ENCODE measurements around the gene IRAK1.
A peak's percentile ranks its signal among the peaks of the same experiment; 100 is the strongest.
"Not testable (repeated sequence)": the region's sequence is repeated elsewhere in the genome, so short reads cannot be mapped to it uniquely, and the experiment has no call there.

The IRAK1 gene

DNA sequence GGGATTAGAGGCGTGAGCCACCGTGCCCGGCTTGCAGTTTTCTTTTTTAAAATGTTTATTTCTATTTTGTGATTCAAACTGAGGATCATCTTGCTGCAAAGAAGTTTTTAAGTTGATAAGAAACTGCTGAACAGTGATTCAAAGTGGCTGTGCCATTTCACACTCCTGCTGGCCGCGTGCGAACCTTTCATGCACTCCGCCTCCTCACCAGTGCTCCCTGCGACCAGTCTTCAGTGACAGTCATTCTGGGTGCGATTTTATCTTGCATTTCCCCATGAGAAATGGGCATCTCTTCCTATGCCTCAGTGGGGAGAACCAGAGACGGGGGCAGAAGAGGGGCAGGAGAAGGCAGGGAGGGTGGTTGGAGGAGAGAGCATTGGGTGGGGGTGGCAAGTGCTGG lies 25.7 kb downstream of the IRAK1 start:
- no peak for DNase-seq

DNA sequence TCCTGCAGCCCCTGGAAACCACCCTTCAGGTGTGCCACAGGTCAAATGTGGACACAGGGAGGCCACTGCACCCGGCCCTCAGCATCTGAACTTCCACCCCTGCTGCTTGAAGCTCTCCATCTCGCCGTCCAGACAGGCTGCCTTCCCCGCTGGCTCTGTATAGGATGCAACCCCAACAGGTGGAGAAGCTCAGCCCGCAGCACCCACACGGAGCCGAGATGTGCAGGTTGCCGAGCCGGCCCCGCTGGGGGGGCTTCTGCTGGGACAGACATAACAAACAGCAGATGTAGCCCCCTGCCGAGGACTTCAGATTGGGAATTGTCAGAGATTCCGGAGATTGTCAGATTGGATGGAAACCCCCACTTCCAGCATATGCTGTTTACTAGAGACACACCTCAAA lies 26.6 kb downstream of the IRAK1 start:
- DNase-seq = no peak

DNA sequence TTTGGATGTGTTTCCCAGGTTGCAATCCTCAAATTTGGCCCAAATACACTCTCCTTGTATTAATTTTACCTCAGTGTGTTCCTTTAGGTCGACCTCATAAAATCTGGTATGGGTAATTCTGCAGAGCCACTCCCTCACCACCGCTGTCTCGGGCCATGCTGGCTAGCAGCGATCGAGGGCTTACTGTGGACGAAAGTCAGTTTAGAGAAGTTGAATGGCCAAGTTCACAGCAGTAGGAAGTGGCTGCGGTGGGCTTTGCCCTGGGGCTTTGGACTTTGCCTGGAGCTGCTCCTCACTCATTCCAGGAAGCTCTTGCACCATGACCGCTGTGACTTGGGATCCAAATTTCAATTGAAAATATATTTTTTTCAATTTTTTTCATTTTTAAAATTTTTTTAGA lies 27.5 kb downstream of the IRAK1 start:
- DNase-seq = no peak

DNA sequence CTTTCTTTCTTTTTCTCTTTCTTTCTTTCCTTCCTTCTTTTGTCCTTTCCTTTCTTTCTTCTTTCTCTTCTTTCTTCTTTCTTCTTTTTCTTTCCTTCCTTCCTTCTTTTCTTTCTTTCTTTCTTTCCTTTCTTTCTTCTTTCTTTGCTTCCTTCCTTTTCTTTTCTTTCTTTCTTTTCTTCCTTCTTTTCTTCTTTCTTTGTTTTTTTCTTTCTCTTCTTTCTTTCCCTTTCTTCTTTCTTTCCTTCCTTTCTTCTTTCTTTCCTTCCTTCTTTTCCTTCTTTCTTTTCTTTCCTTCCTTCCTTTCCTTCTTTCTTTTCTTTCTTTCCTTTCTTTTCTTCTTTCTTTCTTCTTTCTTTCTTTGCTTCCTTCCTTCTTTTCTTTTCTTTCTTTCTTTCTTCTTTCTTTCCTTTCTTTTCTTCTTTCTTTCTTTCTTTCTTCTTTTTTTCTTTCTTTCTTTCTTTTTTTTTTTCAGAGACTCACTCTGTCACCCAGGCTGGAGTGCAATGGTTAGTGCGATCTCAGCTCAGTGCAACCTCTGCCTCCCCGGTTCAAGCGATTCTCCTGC lies 28.6 kb downstream of the IRAK1 start:
- DNase-seq = no peak

DNA sequence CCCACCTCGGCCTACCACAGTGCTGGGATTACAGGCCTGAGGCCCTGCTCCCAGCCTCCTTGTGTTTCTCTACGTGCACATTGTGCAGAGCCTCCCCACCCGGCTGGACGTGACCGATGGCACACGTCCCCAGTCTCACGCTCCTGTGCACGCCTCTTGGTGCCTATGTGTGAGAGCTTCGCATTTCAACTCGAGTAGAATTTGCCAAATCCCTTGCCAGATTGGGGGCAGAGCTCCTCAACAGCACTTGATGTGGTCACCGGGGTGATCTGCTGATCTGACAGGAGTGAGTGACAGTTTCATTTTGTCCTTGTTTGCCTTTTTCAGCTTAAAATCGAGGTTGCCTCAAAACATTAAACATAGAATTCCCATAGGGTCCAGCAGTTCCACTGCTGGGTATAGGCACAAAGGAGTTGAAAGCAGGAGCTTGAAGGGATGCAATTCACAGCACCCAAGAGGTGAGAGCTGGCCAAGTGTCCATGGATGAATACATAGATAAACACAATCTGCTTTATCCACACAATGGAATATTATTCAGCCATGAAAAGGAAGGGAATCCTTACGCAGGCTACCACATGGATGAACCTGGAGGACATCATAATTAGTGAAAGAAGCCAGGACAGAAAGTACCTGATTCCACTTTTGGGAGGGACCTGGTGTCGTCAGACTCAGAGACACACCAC lies 29.6 kb downstream of the IRAK1 start:
- DNase-seq = no peak

DNA sequence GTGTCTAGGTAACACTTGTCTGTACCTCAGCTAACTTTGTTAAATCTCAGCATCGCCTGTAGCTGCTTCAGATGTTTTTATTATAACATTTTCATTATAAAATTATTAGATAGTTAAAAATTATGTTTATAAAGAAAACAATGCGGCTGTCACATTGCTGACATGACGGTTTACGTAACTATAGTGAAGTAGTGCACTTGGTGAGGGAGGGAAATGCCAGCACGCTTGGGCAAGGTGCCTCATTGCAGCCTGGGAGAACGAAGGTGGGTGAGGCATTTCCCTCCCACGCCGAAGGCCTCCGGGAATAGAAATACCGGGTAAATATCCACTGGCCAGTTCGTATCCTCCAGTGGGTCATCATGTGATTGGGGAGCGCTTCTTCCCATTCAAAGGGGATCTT lies 31.2 kb downstream of the IRAK1 start:
- no peak for DNase-seq

DNA sequence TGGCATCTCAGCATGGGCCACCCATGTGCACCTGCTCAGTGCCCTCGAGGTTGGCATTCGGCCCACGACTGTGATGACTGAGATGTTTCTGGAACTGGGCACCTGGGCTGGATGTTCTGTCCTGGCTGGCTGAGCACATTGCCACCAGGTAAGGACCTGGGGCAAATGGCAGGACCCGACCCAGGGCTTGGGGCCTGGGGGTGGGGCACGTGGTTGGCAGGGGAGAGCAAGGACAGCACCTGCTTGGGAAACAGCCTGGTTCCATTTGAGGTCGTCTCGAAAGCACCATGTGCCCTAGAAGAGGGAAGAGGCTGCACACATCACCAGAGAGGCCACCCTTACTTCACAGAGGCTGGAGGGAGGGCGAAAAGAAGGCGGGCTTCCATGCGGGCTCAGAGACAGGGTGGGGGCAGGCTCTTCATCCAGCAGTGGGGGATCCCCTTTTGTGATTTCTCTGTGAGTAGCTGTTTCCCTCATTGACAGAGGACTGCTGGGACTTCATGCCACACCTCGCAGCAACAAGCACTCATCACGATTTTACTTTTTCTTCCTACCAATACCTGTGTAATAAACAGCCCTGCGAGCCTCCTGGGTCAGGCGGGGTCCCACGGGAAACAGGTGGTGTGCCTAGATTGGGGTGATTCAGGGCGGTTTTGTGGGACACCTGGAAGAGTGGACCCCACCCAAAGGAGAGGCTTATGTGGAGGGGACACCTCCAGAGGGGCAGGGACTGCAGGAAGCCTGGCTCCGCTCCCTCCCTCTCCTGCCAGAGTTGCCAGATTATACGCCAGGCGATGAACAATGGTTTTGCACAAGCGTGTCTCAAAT lies 35.1 kb downstream of the IRAK1 start:
- peak; percentile 50 for DNase-seq

DNA sequence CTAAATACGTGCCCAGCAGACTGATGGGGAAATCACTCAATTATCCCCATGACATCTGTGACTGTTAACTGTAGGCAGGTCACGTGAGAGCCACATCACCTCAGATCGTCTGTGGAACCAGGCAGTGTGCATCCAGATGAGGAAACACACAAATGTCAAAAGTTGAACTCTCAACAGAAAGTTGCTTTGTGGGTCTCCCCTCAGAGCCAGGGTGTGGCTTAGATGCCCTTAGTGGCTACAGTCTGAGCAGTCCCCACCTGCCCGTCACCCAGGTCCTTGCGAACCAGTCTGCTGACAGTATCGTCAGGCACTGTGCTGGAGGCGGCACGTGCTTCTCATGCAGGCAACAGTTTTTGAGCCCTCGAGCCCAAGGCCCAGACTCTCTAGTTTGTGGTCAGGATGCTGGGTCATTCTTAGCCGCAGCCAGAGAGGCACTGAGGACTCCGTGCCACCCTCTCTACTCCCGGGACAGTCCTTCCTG lies 36.3 kb downstream of the IRAK1 start:
- no peak for DNase-seq

DNA sequence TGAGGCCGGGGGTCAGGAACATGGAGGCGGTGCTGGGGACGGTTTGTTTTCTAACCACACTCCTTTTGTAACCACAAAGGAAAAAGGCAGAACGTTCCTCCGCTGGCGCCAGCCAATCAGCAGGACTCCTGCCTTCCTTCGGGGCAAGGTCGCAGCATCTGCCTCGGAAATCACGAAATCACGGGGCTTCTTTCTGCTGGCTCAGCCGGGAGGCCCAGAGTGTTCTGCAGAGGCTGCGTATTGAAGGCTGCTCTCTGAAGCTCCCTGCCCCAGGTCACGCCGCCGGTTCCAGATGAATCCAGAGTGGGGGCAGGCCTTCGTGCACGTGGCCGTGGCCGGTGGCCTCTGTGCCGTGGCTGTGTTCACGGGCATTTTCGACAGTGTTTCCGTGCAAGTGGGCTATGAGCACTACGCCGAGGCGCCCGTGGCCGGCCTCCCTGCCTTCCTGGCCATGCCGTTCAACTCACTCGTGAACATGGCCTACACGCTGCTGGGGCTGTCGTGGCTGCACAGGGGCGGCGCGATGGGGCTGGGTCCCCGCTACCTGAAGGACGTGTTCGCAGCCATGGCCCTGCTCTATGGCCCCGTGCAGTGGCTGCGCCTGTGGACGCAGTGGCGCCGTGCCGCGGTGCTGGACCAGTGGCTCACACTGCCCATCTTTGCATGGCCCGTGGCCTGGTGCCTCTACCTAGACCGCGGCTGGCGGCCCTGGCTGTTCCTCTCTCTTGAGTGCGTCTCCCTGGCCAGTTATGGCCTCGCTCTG lies 37.8 kb downstream of the IRAK1 start:
- peak; percentile 41 for DNase-seq

DNA sequence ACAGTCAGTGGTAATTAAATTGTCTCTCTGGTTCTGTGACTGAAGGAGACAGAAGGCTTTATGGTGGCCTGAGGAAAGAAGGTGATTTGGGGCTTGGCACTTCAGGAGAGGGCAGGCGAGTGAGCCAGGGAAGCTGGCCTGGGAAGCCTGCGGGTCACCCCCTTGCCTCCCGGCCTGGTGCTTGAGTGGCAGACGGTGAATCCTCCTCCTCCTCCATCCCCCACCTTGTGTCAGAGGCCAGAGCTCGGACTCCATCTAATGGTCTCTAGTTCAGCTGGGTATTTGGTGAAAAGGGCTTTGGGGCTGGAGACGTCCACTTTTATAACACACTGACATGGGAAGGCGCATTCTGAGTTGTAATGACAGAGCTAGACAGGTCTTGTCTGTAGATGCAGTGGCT lies 38.5 kb downstream of the IRAK1 start:
- no peak for DNase-seq

DNA sequence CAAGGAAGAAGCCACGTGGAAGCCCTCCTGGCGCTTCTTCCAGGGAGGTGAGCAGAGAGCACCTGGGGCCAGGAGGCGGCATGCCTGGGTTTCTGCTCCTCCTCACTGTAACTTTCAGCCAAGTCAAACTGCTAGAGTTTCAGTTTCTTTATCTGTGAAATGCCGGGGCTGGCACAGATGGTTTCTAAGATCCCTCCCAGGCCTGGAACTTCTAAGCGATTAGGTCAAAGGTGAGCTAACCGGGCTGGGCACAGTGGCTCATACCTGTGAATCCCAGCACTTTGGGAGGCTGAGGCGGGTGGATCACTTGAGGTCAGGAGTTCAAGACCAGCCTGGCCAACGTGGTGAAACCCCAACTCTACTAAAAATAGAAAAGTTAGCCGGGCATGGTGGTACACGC lies 39.3 kb downstream of the IRAK1 start:
- DNase-seq = not testable (repeated sequence)

DNA sequence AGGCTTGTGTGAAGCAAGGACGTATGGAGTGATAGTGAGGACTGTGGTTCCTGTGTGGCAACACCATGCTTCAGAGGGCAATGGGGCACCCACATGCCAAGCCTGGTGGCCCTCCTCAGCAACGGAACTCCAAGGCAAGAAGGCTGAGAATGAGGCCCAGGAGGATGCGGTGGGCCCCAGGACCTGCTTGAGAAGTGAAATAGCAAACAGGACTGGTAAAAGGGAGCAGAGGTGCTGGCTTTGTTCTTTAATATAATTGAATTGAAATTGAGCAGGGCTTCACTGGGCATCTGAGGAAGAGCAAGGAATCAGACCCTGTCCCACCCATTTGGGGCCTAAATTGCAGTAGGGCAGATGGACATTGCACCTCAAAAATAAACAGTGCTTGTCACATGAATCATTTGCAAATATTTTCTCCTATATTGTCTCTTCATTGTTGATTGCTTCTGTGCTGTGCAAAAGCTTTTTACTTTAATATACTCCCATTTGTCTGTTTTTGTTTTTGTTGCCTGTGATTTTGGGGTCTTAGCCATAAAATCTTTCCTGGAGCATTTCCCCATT lies 44.9 kb downstream of the IRAK1 start:
- DNase-seq = no peak

DNA sequence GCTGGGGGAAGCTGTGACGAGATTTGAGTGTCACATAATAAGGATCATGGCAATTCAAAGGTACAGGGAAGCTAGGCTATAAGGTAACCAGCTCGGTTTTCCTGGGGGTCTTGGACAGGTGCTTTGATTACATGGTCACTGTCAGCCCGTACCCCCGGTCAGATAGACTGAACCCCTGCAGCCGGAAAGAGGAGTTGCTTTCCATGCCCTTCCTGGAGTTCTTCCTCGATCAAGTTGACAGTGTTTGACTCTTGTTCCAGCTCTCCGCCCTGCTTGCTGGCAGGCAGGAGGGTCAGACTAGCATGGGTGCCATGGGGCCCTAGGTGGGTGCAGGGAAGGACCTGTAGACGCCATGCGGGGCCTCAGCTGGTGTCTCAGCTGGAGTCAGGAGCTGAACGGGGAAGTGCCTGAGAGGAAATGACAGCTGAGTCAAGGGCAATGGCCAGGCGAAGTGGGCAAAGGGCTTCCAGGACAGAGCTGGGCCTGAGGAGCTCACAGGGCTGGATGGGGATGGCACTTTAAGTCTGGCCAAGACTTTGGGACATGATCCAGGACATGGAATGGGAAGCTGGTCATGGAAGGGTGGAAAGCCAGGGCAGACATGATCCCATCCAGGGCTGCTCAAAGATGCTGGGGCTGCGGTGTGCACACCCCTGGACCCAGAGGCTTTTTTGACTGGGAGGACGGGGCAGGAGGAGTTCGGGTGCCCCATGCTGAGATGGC lies 45.5 kb downstream of the IRAK1 start:
- DNase-seq = no peak

DNA sequence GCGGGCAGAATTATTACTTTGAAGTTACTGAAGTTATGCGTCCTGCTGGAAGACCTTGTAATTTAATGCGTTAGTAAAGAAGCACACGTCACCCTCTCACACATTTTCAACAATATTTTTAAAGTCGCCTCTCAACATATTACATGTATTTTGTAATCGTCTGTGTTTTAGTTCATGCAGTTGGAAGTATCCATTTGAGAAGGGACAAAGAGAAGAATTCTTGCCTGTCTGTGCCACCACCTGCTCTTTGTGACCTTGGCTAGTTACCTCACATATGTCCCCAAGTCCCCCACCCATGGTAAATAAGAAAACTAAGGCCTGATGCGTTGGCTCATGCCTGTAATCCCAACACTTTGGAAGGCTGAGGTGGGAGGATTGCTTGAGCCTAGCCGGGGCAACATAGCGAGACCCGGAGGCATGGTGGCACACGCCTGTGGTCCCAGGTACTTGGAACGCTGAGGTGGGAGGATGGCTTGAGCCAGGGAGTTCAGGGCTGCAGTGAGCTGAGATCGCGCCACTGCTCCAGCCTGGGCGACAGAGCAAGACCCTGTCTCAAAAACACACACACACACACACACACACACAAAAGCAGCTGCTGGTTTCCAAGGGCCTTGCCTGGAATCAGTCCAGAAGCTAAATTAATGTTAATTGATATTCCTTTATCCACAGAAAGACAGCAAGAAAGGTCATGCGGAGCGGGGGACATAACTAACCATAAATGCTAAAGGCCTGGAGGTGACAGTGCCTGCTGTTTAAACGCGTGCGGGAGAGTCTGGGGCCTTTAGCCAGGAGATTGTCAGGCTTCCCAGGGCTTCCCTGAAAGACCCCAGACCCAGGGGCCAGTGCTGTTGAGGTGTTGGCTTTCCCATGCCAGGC lies 46.3 kb downstream of the IRAK1 start:
- no peak for DNase-seq

DNA sequence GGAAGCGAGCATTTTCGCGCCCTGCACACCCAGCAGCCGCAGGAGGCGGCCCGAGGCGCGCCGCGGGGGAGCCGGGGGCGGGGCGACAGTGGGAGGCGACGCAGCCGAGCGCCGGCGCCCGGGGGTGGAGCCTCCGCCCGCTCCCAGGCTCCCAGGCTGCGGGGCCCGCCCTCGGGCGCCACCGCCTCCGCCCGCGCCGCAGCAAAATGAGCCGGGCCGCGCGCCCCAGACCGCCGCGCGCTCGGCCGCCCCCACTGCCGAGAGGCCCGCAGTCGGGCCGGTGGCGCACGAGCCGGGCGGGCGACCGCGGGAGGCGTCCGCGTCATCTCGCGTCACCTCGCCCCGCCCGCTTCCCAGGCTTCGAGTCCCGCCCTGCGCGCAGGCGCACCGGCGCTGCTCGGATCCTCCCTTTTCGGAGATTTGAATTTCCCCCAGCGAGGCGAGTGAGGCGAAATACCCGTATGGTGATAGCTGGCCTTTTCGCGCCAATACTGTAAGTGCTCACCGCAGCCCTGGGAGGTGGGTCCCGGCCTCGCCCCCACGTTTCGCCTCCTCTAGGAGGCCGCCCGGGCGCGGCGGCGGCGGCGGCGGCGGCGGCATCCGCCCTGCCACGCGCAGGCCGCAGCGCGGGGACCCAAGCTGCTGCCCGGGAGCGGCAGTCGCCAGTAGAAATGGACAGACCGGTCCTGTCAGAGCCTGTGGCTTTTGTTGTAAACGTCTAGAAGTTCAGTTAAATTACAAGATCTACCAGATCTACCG lies 47.2 kb downstream of the IRAK1 start, which contains the start of gene TMEM187:
Gene TMEM187 (plus strand): TSS at position 387 of the 759 bp plus-strand sequence. CDS start 9,309 bp downstream, outside the sequence.
- DNase-seq = peak; percentile 84

DNA sequence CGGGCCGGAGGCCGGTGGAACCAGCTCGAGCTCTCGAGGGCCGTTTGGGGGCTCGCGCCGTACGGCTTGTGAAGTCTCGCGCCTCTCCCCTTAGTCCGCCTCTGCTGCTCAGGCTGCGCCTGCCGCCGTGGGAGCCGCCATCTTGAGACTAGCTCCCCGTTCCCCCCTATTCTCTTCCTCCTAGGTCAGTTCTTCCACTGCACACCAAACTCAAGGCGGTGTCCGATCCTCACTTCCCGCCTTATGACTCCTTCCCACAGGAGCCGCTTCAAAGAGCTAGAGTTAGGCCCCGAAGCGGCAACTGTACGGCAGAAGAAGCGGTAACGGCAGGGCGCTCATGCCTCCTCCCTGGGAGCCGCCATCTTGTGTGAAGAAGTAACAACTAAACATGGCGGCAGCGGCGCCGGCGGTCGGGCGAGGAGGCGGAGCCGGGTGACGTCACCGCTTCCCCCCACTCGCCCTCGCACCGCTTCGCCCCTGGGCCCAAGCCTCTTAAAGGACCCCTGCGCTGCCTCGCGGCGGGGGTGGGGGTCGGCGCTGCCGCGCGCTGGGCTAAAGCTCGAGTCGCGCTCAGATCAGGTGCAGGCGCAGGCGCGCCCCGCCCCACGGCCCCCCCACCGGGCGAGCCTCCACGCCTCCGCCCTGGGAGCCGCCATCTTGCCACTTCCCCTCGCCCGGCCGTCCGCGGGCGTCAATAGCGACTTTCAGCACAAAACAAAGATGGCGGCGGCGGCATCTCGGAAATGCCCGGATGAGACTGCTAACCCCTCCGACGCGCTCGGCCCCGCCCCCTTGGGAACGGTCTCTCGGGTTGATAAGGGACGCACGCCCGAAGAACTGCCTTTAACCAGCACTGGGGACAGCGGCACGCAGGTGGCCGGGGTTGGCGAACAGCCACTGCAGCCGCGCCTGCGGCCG lies 48.0 kb downstream of the IRAK1 start, which contains the start of gene HCFC1:
Gene HCFC1 (minus strand): TSS at position 369 of the 918 bp plus-strand sequence. CDS start 978 bp downstream, outside the sequence.
- peak; percentile 87 for DNase-seq

DNA sequence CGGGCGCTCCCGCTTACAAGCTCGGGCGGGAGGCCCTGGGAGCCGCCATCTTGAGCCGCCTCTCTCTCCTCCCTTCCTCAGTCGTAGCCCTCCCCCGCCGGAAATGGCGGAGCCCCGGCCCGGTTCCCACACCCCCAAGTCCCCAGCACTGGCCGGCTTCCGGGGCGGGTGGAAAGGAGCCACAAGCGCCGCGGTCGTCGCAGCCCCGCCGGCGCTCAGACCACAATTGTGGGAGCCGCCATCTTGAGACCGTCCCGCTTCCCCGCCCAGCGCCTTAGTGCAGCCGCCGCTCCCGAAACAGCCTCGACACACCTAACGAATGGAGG lies 48.6 kb downstream of the IRAK1 start:
- DNase-seq = peak; percentile 82

DNA sequence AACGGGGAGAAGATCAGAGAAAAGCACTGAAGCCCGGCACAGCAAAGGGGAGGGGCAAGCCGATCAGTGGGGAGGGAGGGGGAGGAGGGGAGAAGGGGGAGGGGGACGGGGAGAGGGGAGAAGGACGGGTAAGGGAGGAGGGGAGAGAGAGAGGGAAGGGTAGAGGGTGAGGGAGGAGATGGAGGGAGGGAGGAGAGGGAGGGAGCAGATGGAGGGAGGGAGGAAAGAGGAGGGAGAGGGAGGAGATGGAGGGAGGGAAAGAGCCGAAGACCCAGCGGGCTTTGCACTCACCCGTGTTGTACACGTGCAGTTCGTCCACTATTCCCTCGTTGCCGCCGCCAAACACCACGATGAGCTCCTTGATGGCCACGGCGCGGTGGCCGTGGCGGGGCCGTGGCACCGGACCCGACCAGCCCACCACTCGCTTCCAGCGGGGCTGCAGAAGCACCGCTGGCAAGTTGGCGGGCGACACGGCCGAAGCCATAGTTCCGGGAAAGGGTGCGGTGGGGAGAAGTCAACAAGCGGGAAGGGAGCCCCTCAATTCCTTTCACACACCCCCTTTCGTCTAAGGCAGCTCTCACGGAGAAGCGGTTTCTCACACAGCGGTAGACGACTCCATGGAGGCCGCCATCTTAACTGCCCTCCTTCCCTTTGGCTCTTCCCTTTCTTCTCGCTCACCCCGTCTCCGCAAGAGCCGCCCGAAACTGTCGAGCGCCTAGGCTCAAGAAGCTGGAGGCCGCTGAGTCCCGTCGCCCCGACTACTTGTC lies 49.2 kb downstream of the IRAK1 start:
- no peak for DNase-seq

Measured in stimulated activated CD4-positive, alpha-beta T cell treated with anti-CD3 and anti-CD28 coated beads, Interleukin-4, amount 100 ng/mL, for 1 hour (primary cell).